Measurements from ENCODE around the gene HIBCH. TPM values are rescaled to one million over a fixed set of nuclear protein-coding genes. Genes with fewer than 3 reads are reported as not detected.

The HIBCH gene
- total and polyA plus RNA-seq, 2 experiments from 2014 or later, result 10.4 to 29.0 TPM

DNA sequence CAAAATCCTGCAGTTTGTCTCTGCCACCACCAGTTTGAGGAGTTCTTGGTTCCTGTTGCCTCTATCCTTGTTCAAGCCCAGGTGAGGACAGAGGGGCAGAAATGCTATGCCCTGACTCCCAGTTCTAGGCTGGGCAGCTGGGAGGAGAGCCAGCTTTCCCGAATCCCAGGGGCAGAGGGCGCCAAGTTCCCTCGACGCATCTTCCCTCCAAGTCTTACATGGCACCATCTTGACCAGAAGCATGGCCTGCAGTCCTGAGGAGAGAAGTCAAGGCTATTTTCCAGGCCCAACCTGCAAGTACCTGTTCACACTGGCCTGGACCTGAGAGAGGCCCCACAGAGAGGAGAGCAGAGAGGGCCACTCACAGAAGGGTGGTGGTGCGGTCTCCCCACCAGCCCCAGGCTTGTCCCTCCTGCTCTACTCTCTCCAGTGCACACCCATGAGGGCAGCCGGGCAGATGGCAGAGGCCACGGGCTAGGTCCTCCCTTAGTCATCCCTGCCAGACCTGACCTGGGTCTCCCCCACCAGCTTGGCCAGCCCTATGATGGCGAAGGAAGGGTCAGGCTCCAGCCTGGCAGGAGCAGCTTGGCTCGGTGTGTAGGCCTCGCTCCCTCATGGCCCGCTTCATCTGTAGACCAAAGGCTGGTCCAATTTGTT lies 141.4 kb downstream of the HIBCH start:
- no peaks in the 10 kb centered on the region for H3K4me1 ChIP-seq (ENCODE audit: insufficient read depth)
- H3K36me3 ChIP-seq (ENCODE audit: low read depth), result no peaks in the 10 kb centered on the region
- no peak overlapping the region for H2AFZ ChIP-seq
- no peak for DNase-seq
- no peaks in the 10 kb centered on the region for H3K79me2 ChIP-seq (ENCODE audit: insufficient read depth)
- H3F3A ChIP-seq (ENCODE audit: insufficient read depth), result no peaks in the 10 kb centered on the region
- H3K27ac ChIP-seq, result no peak overlapping the region
- TF ChIP-seq EZH2phosphoT487 (IDR thresholded peaks at IDR 0.05; ENCODE audit: insufficient read depth, low read depth) (no peak), EZH2 (IDR thresholded peaks at IDR 0.05; ENCODE audit: insufficient read depth, poor library complexity, severe bottlenecking) (no peak)
- no peak overlapping the region for H3K4me2 ChIP-seq (ENCODE audit: unreplicated experiment)
- H3K27me3 ChIP-seq (replicated peaks; ENCODE audit: insufficient read depth), result no peaks in the 10 kb centered on the region
- no peaks in the 10 kb centered on the region for H3K9me3 ChIP-seq (ENCODE audit: low read depth)
- H3K4me3 ChIP-seq, result no peak overlapping the region
- no peaks in the 10 kb centered on the region for H3K9me2 ChIP-seq (ENCODE audit: insufficient read depth)
- no peak overlapping the region for H3K9ac ChIP-seq
- H4K20me1 ChIP-seq (ENCODE audit: insufficient read depth), result no peaks in the 10 kb centered on the region
- WGBS, 2 experiments (ENCODE audit: low coverage in 1 of 2, low lambda C conversion rate in 2 of 2, missing lambda C conversion rate in 2 of 2), result 92 to 93% methylated on average over 11 of the region's 11 CpGs
- in situ Hi-C loops (cut with MboI), result no loop called here

DNA sequence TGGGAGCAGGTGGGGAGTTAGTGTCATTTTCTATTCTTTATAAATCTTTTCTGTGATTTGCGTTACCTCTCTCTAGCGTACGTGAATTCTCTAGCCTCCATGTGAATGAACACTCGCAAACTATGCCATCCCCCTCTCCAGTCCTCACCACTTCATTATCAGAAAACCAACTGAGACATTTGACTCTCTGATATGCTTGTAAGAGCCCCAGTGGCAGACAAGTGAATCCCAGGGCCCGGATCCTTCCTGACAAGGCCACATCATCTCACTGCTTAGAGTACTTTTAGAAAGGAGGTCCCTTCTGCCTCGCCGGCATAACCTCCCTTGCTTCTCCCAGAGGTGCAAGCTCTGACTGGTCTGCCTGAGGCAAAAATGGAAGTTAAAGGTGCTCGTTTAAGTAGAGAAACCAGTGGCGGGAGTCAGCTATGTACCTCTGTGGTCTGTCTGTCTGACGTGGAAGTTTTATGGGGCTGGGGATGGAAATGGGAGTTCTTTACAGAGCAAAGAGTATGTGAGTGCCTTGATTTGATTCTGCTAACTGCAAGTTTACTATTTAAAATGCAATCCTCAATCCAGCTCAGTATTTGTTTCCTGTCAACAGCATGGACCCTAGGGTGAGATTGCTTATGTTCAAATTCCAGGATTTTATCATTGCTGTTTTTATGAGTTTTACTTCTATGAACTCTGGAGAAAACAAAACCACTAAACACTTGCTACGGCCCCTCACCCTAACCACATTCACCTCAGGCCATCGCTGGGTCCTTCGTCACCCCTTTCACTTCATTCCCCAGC lies 142.2 kb downstream of the HIBCH start:
- H4K20me1 ChIP-seq (ENCODE audit: insufficient read depth), result no peaks in the 10 kb centered on the region
- no peaks in the 10 kb centered on the region for H3K79me2 ChIP-seq (ENCODE audit: insufficient read depth)
- H3K4me1 ChIP-seq (ENCODE audit: insufficient read depth), result no peaks in the 10 kb centered on the region
- H3K36me3 ChIP-seq (ENCODE audit: low read depth), result no peaks in the 10 kb centered on the region
- in situ Hi-C loops (cut with MboI), result no loop called here
- no peaks in the 10 kb centered on the region for H3K27me3 ChIP-seq (replicated peaks; ENCODE audit: insufficient read depth)
- 94% methylated on average over 13 of the region's 13 CpGs for WGBS, 2 experiments (ENCODE audit: low coverage in 1 of 2, low lambda C conversion rate in 2 of 2, missing lambda C conversion rate in 2 of 2)
- no peak for TF ChIP-seq EZH2phosphoT487 (IDR thresholded peaks at IDR 0.05; ENCODE audit: insufficient read depth, low read depth)
- TF ChIP-seq EZH2 (IDR thresholded peaks at IDR 0.05; ENCODE audit: insufficient read depth, poor library complexity, severe bottlenecking), result no peak
- no peak overlapping the region for H3K4me2 ChIP-seq (ENCODE audit: unreplicated experiment)
- H3K9me3 ChIP-seq (ENCODE audit: low read depth), result no peaks in the 10 kb centered on the region
- no peak overlapping the region for H3K27ac ChIP-seq
- DNase-seq, result no peak
- no peaks in the 10 kb centered on the region for H3F3A ChIP-seq (ENCODE audit: insufficient read depth)
- no peak overlapping the region for H3K4me3 ChIP-seq
- H3K9ac ChIP-seq, result no peak overlapping the region
- H3K9me2 ChIP-seq (ENCODE audit: insufficient read depth), result no peaks in the 10 kb centered on the region
- no peak overlapping the region for H2AFZ ChIP-seq

DNA sequence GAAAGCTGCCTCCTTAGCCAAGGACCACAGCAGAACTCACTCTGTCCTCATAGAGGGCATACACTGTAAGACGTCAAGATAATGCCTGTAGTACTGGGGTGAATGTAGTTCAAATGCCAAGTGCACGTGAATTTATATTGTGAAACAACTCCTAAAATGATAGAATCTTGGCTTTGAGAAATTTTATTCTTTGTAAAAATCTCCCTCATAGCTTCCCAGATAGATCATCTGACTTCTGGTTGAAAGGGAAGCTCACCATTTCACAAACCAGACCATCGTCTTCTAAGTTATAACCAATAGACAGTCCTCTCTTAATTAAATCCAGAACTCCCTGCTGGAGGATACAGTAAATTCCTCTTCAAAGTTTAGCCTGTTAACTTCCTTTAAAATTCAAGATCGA lies 146.2 kb downstream of the HIBCH start:
- H3K36me3 ChIP-seq (ENCODE audit: low read depth), result no peaks in the 10 kb centered on the region
- no peaks in the 10 kb centered on the region for H3F3A ChIP-seq (ENCODE audit: insufficient read depth)
- H3K9me3 ChIP-seq (ENCODE audit: low read depth), result no peaks in the 10 kb centered on the region
- no peaks in the 10 kb centered on the region for H4K20me1 ChIP-seq (ENCODE audit: insufficient read depth)
- no peaks in the 10 kb centered on the region for H3K79me2 ChIP-seq (ENCODE audit: insufficient read depth)
- TF ChIP-seq EZH2phosphoT487 (IDR thresholded peaks at IDR 0.05; ENCODE audit: insufficient read depth, low read depth) (no peak), EZH2 (IDR thresholded peaks at IDR 0.05; ENCODE audit: insufficient read depth, poor library complexity, severe bottlenecking) (no peak)
- H3K9ac ChIP-seq, result no peak overlapping the region
- H3K4me2 ChIP-seq (ENCODE audit: unreplicated experiment), result no peak overlapping the region
- in situ Hi-C loops (cut with MboI), result no loop called here
- DNase-seq, result no peak
- no peak overlapping the region for H2AFZ ChIP-seq
- no peaks in the 10 kb centered on the region for H3K4me1 ChIP-seq (ENCODE audit: insufficient read depth)
- no peak overlapping the region for H3K27ac ChIP-seq
- 13 to 15% methylated on average over 4 of the region's 4 CpGs for WGBS, 2 experiments (ENCODE audit: low coverage in 1 of 2, low lambda C conversion rate in 2 of 2, missing lambda C conversion rate in 2 of 2)
- no peaks in the 10 kb centered on the region for H3K27me3 ChIP-seq (replicated peaks; ENCODE audit: insufficient read depth)
- no peak overlapping the region for H3K4me3 ChIP-seq
- H3K9me2 ChIP-seq (ENCODE audit: insufficient read depth), result no peaks in the 10 kb centered on the region

DNA sequence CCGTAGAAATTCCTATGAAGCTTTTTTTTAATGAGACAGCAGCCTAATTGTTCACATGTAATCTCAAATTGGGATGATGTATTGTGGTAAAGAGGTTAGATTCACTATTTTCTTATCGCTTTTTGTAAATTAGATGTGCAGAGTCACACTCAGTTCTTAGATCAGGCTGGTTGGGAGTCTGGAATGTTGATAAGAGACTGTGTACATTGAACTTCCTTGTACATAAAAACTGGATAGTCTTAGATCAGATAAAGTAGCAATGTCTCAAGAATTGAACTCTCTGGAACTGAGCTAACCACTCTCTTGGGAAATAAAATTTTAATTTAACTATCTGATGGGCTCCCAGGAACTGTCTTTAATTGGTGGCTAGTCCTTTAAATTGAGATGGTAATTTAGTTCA lies 149.0 kb downstream of the HIBCH start:
- Histone ChIP-seq H4K20me1 (ENCODE audit: insufficient read depth) (no peaks in the 10 kb centered on the region), H3K79me2 (ENCODE audit: insufficient read depth) (no peaks in the 10 kb centered on the region), H3K4me2 (ENCODE audit: unreplicated experiment) (no peak overlapping the region), H3K9ac (no peak overlapping the region), H2AFZ (no peak overlapping the region), H3K9me3 (ENCODE audit: low read depth) (no peaks in the 10 kb centered on the region), H3K4me1 (ENCODE audit: insufficient read depth) (no peaks in the 10 kb centered on the region), H3K27ac (no peak overlapping the region), H3K27me3 (replicated peaks; ENCODE audit: insufficient read depth) (no peaks in the 10 kb centered on the region), H3F3A (ENCODE audit: insufficient read depth) (no peaks in the 10 kb centered on the region), H3K36me3 (ENCODE audit: low read depth) (no peaks in the 10 kb centered on the region), H3K4me3 (no peak overlapping the region), H3K9me2 (ENCODE audit: insufficient read depth) (no peaks in the 10 kb centered on the region)
- in situ Hi-C loops (cut with MboI), result no loop called here
- no peak for TF ChIP-seq EZH2 (IDR thresholded peaks at IDR 0.05; ENCODE audit: insufficient read depth, poor library complexity, severe bottlenecking)
- no peak for TF ChIP-seq EZH2phosphoT487 (IDR thresholded peaks at IDR 0.05; ENCODE audit: insufficient read depth, low read depth)
- DNase-seq, result no peak
- WGBS, 2 experiments (ENCODE audit: low coverage in 1 of 2, low lambda C conversion rate in 2 of 2, missing lambda C conversion rate in 2 of 2), result 49 to 61% methylated on average over 2 of the region's 2 CpGs
